Upper lobe of right lung (tissue), 1 donor: ENCODE measurements around the gene DNAJC11. TPM values are rescaled to one million over a fixed set of nuclear protein-coding genes. Genes with fewer than 3 reads are reported as not detected.
A peak's percentile ranks its signal among the peaks of the same experiment; 100 is the strongest.

ENCODE experiments used
- ATAC-seq: fragments of 200-7000 bp; cut with Tn5 transposase; one replicate; pipeline ENCODE4 v1.9.1; 2020; ENCODE audit warnings: mild to moderate bottlenecking, moderate library complexity
- DNase-seq: peaks from one replicate; pipeline ENCODE4 v3.0.0-alpha.2; 2020
- H3K27ac ChIP-seq: fragments of 200-600 bp; one replicate; pipeline ENCODE4 v1.8.0; 2022
- H3K27me3 ChIP-seq: fragments of 200-600 bp; one replicate; pipeline ENCODE4 v1.8.0; 2022; ENCODE audit warnings: mild to moderate bottlenecking
- H3K36me3 ChIP-seq: fragments of 200-600 bp; one replicate; pipeline ENCODE4 v1.8.0; 2022
- H3K4me1 ChIP-seq: fragments of 200-600 bp; one replicate; pipeline ENCODE4 v1.8.0; 2022
- H3K4me3 ChIP-seq: fragments of 200-600 bp; one replicate; pipeline ENCODE4 v1.8.0; 2022; ENCODE audit warnings: mild to moderate bottlenecking
- H3K9me3 ChIP-seq: fragments of 200-600 bp; one replicate; pipeline ENCODE4 v1.8.0; 2022
- intact Hi-C: fragments of 100-400 bp; cut with DNase I; formaldehyde crosslinking; loops from one replicate; pipeline ENCODE4 v1.11.0; 2022
- total RNA-seq: library from RNA; stranded (reverse); fragmentation: NEBNext Ultra II Directional; extraction: Animal tissue kit (Norgen Biotek cat#: 25700); gene quantifications from one replicate; pipeline ENCODE4 v1.2.1, GENCODE V29; 2021
- TF ChIP-seq, protein P1 (sequence below): fragments of 200-600 bp; IDR thresholded peaks from one replicate; pipeline ENCODE4 v1.8.0; 2022; ENCODE audit warnings: antibody characterized with exemption
- donor health status: DM: no; HTN: yes; CAD: no; lungs with severe emphysema.

The DNAJC11 gene
- total RNA-seq, 1 donor from 2014 or later: 37.6 TPM

DNA sequence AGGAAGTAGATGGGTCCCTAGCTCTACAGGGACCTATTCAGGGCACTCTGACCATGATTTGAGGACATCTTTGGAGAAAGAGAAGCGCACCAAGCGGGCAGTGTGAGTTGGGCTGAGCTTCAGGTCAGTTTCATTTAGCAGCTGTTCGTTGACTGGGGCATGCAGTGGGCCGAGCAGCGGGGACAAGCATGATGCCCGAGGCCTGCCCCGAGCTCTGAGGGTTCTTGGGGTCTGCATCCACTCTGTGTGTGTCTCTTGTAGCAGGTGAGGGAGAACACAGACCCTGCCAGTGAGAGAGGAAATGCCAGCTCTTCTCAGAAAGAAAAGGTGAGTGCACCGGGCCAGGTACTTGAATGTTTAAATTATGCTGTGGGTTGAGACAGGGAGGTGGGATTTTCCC is 71.6 kb downstream of the DNAJC11 start:
- Histone ChIP-seq H3K4me3 (no peak overlapping the region), H3K4me1 (peaks cover 16% of the 10 kb centered on the region), H3K36me3 (peaks cover 68% of the 10 kb centered on the region), H3K27ac (no peak overlapping the region), H3K9me3 (no peaks in the 10 kb centered on the region), H3K27me3 (no peaks in the 10 kb centered on the region)
- no peak for DNase-seq
- TF ChIP-seq, protein P1, sequence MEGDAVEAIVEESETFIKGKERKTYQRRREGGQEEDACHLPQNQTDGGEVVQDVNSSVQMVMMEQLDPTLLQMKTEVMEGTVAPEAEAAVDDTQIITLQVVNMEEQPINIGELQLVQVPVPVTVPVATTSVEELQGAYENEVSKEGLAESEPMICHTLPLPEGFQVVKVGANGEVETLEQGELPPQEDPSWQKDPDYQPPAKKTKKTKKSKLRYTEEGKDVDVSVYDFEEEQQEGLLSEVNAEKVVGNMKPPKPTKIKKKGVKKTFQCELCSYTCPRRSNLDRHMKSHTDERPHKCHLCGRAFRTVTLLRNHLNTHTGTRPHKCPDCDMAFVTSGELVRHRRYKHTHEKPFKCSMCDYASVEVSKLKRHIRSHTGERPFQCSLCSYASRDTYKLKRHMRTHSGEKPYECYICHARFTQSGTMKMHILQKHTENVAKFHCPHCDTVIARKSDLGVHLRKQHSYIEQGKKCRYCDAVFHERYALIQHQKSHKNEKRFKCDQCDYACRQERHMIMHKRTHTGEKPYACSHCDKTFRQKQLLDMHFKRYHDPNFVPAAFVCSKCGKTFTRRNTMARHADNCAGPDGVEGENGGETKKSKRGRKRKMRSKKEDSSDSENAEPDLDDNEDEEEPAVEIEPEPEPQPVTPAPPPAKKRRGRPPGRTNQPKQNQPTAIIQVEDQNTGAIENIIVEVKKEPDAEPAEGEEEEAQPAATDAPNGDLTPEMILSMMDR: no peak
- intact Hi-C loops: no loop called here
- no peak for ATAC-seq

DNA sequence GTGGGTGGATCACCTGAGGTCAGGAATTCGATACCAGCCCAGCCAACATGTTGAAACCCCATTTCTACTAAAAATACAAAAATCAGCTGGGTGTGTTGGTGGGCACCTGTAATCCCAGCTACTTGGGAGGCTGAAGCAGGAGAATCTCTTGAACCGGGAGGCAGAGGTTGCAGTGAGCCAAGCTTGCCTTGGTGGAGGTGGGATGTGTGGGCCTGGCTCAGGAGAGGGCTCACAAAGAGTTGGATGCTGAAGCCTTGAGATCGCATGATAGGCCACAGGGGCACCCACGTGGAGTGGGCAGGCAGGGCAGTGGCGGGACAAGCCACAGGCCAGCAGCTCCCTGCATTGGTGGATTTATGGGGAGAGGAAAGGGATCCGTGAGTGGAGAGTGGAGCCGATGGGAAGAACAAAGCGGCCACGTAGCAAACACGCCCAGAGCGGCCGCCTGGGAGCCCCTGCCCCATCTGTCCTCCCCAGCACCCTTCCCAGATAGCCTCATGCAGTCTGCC is 72.6 kb downstream of the DNAJC11 start:
- no peak for ATAC-seq

DNA sequence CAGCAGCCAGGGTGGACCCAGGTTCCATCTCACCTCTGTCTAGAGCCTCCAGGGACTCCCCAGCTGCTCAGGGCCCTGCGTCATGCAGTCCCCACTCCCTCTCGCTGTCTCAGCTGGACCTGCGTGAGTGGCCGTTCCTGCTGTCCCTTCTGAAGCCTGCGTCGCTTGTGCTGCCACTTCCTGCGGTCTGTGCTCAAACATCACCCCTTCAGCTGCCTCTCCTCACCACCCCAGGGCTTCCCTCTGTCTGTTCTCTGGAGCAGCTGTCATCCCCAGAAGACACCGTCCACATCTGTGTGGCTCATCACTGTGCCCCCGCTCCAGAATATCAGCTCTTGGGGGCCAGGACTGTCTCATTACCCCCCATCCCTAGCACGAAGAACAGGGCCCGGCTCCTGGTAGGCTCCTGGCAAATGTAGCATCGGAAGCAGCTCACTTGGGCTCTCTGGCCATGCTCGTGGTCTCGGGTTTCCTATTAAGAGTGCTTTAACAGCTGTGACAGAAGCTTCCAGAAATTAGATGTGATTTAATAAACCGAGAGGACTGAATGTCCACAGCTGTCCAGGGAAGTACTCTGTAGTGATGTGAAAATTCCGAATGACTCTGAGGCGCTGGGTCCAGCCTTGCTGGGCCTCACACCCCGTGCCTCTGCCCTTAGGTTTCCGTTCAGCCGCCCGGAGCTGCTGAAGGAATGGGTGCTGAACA is 73.6 kb downstream of the DNAJC11 start:
- Histone ChIP-seq H3K4me3 (no peak overlapping the region), H3K9me3 (no peaks in the 10 kb centered on the region), H3K4me1 (peaks cover 21% of the 10 kb centered on the region), H3K36me3 (peaks cover 55% of the 10 kb centered on the region), H3K27ac (no peak overlapping the region), H3K27me3 (no peaks in the 10 kb centered on the region)
- no peak for DNase-seq
- intact Hi-C loops: no loop called here
- ATAC-seq: no peak
- TF ChIP-seq, protein P1: no peak

More for the DNA sequence above, 72.6 kb downstream of the DNAJC11 start:
- Histone ChIP-seq H3K27me3 (no peaks in the 10 kb centered on the region), H3K4me1 (peaks cover 21% of the 10 kb centered on the region), H3K9me3 (no peaks in the 10 kb centered on the region), H3K27ac (no peak overlapping the region), H3K4me3 (no peak overlapping the region), H3K36me3 (peaks cover 58% of the 10 kb centered on the region)
- intact Hi-C loops: no loop called here
- no peak for DNase-seq
- TF ChIP-seq, protein P1: no peak

DNA sequence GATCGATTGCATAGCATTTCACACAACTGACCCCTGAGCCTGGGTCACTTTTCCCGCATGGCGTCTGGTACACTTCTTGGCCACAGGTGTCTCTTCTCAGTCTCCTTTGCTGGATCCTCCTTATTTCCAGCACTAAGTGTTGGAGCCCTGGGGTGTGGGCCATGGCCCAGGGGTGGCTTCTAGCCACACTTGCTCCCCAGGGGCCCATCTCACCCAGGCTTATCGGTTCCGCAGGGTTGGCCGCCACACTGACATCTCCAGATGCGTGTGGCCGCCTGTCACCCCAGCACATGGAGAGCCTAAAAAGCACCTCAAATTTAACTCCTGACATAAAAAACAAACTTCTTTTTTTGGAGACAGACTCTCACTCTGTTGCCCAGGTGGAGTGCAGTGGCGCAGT is 74.6 kb downstream of the DNAJC11 start:
- intact Hi-C loops: no loop called here
- no peak overlapping the region for H3K27ac ChIP-seq
- H3K36me3 ChIP-seq: peaks cover 55% of the 10 kb centered on the region
- DNase-seq (no peak), ATAC-seq (no peak)
- H3K4me1 ChIP-seq: peaks cover 21% of the 10 kb centered on the region
- no peaks in the 10 kb centered on the region for H3K9me3 ChIP-seq
- no peaks in the 10 kb centered on the region for H3K27me3 ChIP-seq
- TF ChIP-seq, protein P1: no peak
- H3K4me3 ChIP-seq: no peak overlapping the region

DNA sequence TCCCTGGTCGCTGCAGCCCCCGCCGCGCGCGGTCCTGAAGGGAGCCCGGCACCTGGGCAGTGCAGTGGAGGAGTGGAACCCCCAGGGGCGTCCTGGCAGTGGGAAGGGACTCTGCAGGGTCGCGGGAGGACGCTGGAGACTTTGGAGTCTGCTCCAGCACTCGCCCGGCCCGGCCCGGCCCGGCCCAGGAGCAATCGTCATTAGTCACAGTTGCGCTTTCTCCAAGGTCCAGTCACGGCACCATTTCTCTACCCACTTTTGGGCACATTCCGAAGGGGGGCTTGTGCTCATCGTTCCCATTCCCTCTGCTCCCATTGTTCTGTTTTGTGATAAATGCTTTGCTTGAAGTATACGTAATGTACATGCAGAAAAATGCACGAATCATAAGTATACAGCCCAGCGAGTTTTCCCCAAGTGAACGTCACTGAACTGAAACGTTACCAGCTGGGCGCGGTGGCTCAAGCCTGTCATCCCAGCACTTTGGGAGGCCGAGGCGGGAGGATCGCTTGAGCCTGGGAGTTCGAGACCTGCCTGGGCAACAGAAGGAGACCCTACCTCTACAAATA is 75.9 kb downstream of the DNAJC11 start:
- intact Hi-C loops: no loop called here
- peak overlapping the region; percentile 66 for H3K27ac ChIP-seq
- H3K4me3 ChIP-seq: peak overlapping the region; percentile 82
- ATAC-seq: no peak
- peaks cover 55% of the 10 kb centered on the region for H3K36me3 ChIP-seq
- H3K27me3 ChIP-seq: no peaks in the 10 kb centered on the region
- no peak for DNase-seq
- TF ChIP-seq, protein P1: no peak
- H3K4me1 ChIP-seq: peaks cover 21% of the 10 kb centered on the region
- no peaks in the 10 kb centered on the region for H3K9me3 ChIP-seq
